H1 (cell line): ENCODE data around the gene TBCE.

Experiments used
- EGR1 ChIP-seq: IDR thresholded peaks from 2 replicates; pipeline ENCODE4 v1.6.1; 2011; ENCODE audit warnings: low read depth, low read length, borderline replicate concordance
- NRF1 ChIP-seq: IDR thresholded peaks from 2 replicates; pipeline ENCODE4 v1.6.1; 2011; ENCODE audit warnings: mild to moderate bottlenecking, low read depth, low read length, improper control_type of control experiment
- POLR2A ChIP-seq, 2 experiments: IDR thresholded peaks; 1 replicate in 1 of 2; 2 replicates in 1 of 2; pipeline ENCODE4 v1.6.1; 2011; ENCODE audit warnings: low read depth in 2 of 2, low read length in 2 of 2, mild to moderate bottlenecking in 2 of 2; ENCODE audit errors: control extremely low read depth in 1 of 2
- POU5F1 ChIP-seq: IDR thresholded peaks from 2 replicates; pipeline ENCODE4 v1.6.1; 2011; ENCODE audit warnings: low read depth, mild to moderate bottlenecking, low read length, moderate library complexity
- TAF1 ChIP-seq: IDR thresholded peaks from 2 replicates; pipeline ENCODE4 v1.6.1; 2011; ENCODE audit warnings: mild to moderate bottlenecking, low read depth, low read length
- TF ChIP-seq, protein P1 (sequence below), 3 experiments: IDR thresholded peaks; 1 replicate in 2 of 3; 2 replicates in 1 of 3; pipeline versions ENCODE4 v1.5.1 to v1.6.1; 2011; ENCODE audit warnings: low read length in 3 of 3, mild to moderate bottlenecking in 3 of 3, inconsistent platforms in 2 of 3, low read depth in 1 of 3, moderate library complexity in 1 of 3; ENCODE audit not compliant: insufficient read depth in 1 of 3; ENCODE audit errors: control extremely low read depth in 1 of 3
- TF ChIP-seq, protein P2 (sequence below): IDR thresholded peaks from 2 replicates; pipeline ENCODE4 v1.6.1; 2011; ENCODE audit warnings: low read length, improper control_type of control experiment

DNA sequence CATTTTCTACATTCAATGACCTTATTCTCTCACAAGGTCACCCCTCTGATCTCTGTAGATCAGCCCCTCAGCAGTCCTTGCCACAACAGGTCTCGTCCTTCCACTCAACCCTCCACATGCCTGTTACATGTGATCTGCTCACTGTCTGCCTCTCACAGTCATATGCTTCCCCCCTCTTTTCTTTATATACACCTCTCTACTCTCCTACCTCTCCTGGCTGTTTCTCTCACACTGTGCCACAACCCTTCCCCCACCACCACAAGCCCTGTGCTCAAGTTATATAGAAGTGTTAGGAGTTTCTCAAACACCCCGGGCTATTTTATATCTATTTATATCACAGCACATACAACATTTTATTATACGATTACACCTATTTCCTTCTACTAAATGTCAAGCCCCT is 124.4 kb downstream of the TBCE start:
- TF ChIP-seq, protein P1, sequence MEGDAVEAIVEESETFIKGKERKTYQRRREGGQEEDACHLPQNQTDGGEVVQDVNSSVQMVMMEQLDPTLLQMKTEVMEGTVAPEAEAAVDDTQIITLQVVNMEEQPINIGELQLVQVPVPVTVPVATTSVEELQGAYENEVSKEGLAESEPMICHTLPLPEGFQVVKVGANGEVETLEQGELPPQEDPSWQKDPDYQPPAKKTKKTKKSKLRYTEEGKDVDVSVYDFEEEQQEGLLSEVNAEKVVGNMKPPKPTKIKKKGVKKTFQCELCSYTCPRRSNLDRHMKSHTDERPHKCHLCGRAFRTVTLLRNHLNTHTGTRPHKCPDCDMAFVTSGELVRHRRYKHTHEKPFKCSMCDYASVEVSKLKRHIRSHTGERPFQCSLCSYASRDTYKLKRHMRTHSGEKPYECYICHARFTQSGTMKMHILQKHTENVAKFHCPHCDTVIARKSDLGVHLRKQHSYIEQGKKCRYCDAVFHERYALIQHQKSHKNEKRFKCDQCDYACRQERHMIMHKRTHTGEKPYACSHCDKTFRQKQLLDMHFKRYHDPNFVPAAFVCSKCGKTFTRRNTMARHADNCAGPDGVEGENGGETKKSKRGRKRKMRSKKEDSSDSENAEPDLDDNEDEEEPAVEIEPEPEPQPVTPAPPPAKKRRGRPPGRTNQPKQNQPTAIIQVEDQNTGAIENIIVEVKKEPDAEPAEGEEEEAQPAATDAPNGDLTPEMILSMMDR (IDR thresholded peaks at IDR 0.05; ENCODE audit: control extremely low read depth in 1 of 3, insufficient read depth in 1 of 3, low read depth in 1 of 3, low read length in 3 of 3), result no peak
- TF ChIP-seq POLR2A (IDR thresholded peaks at IDR 0.05; ENCODE audit: control extremely low read depth in 1 of 2, low read depth in 2 of 2, low read length in 2 of 2), result no peak
- TF ChIP-seq EGR1, result no peak
- no peak for TF ChIP-seq NRF1
- no peak for TF ChIP-seq POU5F1
- TF ChIP-seq, protein P2, sequence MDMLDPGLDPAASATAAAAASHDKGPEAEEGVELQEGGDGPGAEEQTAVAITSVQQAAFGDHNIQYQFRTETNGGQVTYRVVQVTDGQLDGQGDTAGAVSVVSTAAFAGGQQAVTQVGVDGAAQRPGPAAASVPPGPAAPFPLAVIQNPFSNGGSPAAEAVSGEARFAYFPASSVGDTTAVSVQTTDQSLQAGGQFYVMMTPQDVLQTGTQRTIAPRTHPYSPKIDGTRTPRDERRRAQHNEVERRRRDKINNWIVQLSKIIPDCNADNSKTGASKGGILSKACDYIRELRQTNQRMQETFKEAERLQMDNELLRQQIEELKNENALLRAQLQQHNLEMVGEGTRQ, result no peak
- TF ChIP-seq TAF1, result no peak
